K562 (cell line): Measurements from ENCODE around the gene LGI4. TPM values are rescaled to one million over a fixed set of nuclear protein-coding genes. Genes with fewer than 3 reads are reported as not detected.

Experiments
- KAT8 ChIP-seq: fragments of 450-650 bp; IDR thresholded peaks from 2 replicates; pipeline ENCODE4 v1.6.1; 2016; ENCODE audit warnings: low read depth, mild to moderate bottlenecking
- ZC3H8 ChIP-seq: fragments of 450-650 bp; IDR thresholded peaks from 2 replicates; pipeline ENCODE4 v1.6.1; 2017
- ZNF24 ChIP-seq: fragments of 450-650 bp; IDR thresholded peaks from 2 replicates; pipeline ENCODE4 v1.6.1; 2016
- ZNF830 ChIP-seq: fragments of 250-450 bp; sonication (Bioruptor Pico); IDR thresholded peaks from 2 replicates; pipeline ENCODE4 v1.5.0; 2021; ENCODE audit warnings: mild to moderate bottlenecking
- polyA plus RNA-seq, 8 experiments: library from polyadenylated mRNA; depleted of rRNA in 4 of 8; stranded (reverse) in 5 of 8; unstranded in 3 of 8; fragments of >200 nt; fragmentation: Nextera tagmentation in 2 of 8; fragmentation: Illumina TruSeq in 1 of 8; extraction: Ambion mirVana in 2 of 8; extraction: Trizol in 1 of 8; gene quantifications; 2 replicates each; pipeline versions ENCODE4 v1.2.1 to v1.2.3, GENCODE V29; 2011 to 2014; ENCODE audit warnings: inconsistent platforms in 1 of 8, missing spikeins in 1 of 8
- total RNA-seq, 7 experiments: library from RNA; depleted of rRNA in 6 of 7; stranded (reverse); fragments of >200 nt in 6 of 7; fragmentation: Illumina TruSeq in 2 of 7; extraction: Trizol in 2 of 7; gene quantifications; 2 replicates each; pipeline versions ENCODE4 v1.2.1 to v1.2.3, GENCODE V29; 2011 to 2021; ENCODE audit warnings: low replicate concordance in 1 of 7
- TF ChIP-seq, protein P1 (sequence below): sonication (generic); formaldehyde crosslinking; IDR thresholded peaks from 2 replicates; pipeline ENCODE4 v1.8.1; 2023; ENCODE audit warnings: mild to moderate bottlenecking, missing genetic modification reagents, moderate library complexity
- TF ChIP-seq, protein P2 (sequence below): fragments of 200-400 bp; formaldehyde crosslinking; IDR thresholded peaks from 2 replicates; pipeline ENCODE4 v1.6.1; 2017; ENCODE audit warnings: mild to moderate bottlenecking, low read depth, low read length, moderate library complexity
- TF ChIP-seq, protein P3 (sequence below), 2 experiments: fragments of 450-650 bp; IDR thresholded peaks; 2 replicates each; pipeline ENCODE4 v1.6.1; 2018; ENCODE audit warnings: mild to moderate bottlenecking in 2 of 2, low read depth in 1 of 2; ENCODE audit not compliant: partially characterized antibody in 2 of 2
- TF ChIP-seq, protein P4 (sequence below): sonication (generic); formaldehyde crosslinking; IDR thresholded peaks from 2 replicates; pipeline ENCODE4 v1.5.0; 2020; ENCODE audit warnings: missing genetic modification reagents
- TF ChIP-seq, protein P5 (sequence below): fragments of 250-450 bp; sonication (Bioruptor Pico); IDR thresholded peaks from 2 replicates; pipeline ENCODE4 v1.5.0; 2021; ENCODE audit warnings: mild to moderate bottlenecking, moderate library complexity
- TF ChIP-seq, protein P6 (sequence below): sonication (generic); formaldehyde crosslinking; IDR thresholded peaks from 2 replicates; pipeline ENCODE4 v1.9.0; 2022; ENCODE audit warnings: mild to moderate bottlenecking, missing genetic modification reagents

Gene LGI4
- total and polyA plus RNA-seq, 9 of the 15 experiments (the other 6 are each of a cell fraction or from before 2014, with no cell fraction given): 0.14 to 0.30 (median 0.24) TPM; not detected in 4

DNA sequence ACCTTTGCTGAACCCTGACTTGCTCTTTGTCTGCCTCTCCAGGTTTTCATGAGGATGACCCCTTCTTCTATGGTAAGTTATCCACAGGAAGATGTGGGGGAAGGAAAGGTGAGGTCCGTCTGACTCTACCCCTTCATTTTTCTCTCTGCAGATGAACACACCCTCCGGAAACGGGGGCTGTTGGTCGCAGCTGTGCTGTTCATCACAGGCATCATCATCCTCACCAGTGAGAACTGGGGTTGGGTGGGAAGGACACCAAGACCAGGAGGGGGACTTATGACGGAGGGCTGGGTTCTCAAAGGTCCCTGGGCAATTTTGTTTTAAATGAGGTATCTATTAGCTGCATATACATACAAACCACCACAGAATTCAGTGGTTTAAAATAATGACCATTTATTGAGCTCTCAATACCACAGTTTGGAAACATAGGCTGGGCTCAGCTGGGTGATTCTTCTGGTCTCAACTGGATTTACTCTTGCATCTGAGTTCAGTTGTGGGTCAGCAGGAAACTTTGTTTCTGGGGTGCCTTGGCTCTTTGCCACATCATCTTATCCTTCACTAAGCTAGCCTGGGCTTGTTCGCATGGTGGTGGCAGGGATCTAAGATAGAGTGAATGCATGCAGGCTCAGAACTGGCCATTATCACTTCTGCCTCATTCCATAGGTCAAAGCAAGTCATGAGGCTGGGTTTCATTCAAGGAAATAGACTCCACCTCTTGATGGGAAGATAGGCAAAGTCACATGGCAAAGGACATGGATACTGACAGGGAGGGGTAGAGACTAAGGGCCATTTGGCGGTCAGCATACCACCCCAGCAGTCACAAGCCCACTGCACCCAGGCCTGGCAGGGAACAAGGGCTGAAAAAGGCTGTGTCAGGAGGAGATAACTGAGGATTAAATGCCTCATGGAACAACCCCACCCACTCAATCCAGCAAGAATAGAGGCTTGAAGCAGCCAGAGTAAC is 31.5 kb upstream of the LGI4 start (continued):
- TF ChIP-seq, protein P1, sequence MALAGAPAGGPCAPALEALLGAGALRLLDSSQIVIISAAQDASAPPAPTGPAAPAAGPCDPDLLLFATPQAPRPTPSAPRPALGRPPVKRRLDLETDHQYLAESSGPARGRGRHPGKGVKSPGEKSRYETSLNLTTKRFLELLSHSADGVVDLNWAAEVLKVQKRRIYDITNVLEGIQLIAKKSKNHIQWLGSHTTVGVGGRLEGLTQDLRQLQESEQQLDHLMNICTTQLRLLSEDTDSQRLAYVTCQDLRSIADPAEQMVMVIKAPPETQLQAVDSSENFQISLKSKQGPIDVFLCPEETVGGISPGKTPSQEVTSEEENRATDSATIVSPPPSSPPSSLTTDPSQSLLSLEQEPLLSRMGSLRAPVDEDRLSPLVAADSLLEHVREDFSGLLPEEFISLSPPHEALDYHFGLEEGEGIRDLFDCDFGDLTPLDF (CRISPR knock-in tag): no peak
- TF ChIP-seq, protein P2, sequence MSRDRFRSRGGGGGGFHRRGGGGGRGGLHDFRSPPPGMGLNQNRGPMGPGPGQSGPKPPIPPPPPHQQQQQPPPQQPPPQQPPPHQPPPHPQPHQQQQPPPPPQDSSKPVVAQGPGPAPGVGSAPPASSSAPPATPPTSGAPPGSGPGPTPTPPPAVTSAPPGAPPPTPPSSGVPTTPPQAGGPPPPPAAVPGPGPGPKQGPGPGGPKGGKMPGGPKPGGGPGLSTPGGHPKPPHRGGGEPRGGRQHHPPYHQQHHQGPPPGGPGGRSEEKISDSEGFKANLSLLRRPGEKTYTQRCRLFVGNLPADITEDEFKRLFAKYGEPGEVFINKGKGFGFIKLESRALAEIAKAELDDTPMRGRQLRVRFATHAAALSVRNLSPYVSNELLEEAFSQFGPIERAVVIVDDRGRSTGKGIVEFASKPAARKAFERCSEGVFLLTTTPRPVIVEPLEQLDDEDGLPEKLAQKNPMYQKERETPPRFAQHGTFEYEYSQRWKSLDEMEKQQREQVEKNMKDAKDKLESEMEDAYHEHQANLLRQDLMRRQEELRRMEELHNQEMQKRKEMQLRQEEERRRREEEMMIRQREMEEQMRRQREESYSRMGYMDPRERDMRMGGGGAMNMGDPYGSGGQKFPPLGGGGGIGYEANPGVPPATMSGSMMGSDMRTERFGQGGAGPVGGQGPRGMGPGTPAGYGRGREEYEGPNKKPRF: no peak
- TF ChIP-seq, protein P3, sequence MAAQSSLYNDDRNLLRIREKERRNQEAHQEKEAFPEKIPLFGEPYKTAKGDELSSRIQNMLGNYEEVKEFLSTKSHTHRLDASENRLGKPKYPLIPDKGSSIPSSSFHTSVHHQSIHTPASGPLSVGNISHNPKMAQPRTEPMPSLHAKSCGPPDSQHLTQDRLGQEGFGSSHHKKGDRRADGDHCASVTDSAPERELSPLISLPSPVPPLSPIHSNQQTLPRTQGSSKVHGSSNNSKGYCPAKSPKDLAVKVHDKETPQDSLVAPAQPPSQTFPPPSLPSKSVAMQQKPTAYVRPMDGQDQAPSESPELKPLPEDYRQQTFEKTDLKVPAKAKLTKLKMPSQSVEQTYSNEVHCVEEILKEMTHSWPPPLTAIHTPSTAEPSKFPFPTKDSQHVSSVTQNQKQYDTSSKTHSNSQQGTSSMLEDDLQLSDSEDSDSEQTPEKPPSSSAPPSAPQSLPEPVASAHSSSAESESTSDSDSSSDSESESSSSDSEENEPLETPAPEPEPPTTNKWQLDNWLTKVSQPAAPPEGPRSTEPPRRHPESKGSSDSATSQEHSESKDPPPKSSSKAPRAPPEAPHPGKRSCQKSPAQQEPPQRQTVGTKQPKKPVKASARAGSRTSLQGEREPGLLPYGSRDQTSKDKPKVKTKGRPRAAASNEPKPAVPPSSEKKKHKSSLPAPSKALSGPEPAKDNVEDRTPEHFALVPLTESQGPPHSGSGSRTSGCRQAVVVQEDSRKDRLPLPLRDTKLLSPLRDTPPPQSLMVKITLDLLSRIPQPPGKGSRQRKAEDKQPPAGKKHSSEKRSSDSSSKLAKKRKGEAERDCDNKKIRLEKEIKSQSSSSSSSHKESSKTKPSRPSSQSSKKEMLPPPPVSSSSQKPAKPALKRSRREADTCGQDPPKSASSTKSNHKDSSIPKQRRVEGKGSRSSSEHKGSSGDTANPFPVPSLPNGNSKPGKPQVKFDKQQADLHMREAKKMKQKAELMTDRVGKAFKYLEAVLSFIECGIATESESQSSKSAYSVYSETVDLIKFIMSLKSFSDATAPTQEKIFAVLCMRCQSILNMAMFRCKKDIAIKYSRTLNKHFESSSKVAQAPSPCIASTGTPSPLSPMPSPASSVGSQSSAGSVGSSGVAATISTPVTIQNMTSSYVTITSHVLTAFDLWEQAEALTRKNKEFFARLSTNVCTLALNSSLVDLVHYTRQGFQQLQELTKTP (IDR thresholded peaks at IDR 0.05; ENCODE audit: low read depth in 1 of 2, partially characterized antibody in 2 of 2): no peak
- no peak for TF ChIP-seq ZNF830 (CRISPR knock-in tag)
- TF ChIP-seq ZNF24: peak; percentile 90
- no peak for TF ChIP-seq ZC3H8
- TF ChIP-seq KAT8: no peak
- TF ChIP-seq, protein P4, sequence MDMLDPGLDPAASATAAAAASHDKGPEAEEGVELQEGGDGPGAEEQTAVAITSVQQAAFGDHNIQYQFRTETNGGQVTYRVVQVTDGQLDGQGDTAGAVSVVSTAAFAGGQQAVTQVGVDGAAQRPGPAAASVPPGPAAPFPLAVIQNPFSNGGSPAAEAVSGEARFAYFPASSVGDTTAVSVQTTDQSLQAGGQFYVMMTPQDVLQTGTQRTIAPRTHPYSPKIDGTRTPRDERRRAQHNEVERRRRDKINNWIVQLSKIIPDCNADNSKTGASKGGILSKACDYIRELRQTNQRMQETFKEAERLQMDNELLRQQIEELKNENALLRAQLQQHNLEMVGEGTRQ (CRISPR knock-in tag): peak; percentile 90
- TF ChIP-seq, protein P5, sequence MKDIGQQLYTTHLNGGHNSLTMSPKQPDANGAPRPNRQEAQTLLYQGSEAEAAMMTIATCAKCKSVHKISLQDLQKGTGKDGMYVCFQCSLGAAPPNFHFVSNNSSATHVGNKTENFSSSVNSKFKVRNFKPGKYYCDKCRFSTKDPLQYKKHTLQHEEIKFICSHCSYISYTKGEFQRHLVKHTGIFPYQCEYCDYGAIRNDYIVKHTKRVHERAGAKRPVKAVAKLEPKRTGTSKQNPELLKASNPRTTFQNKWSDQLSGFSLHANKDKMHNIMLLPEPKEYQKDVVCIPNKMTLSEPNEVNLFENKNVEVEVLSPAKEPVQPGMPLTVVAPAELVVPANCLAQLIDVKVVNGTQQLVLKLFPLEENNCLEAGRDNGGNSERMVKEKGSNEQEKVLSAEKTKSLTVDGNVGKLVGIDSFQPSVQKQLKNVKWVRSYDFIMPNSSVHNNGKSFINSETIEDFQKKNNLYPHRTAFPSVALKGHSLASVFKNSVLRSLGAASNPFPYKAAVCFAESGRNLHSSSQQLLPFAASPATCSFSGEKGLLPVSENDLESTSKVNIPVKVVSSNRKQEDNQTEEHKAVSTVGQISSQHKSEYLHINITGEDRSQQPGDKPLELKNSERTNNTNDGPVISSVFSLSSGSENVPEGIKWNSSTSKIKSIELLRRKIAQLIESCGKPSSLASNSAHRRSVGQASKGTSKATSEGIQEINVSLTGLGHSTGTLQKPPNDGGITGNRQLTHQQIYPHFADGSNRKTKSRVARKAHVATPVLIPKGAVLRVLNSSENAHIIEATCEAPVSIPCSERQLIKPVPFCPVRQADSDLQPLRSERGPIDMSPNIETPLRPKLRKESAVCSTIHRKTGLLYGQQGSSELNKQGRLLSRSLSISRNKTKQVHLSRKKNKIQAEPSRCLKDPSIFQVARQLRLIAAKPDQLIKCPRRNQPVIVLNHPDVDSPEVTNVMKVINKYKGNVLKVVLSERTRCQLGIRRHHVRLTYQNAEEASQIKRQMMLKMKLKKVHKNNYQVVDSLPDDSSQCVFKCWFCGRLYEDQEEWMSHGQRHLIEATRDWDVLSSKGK (CRISPR knock-in tag): no peak
- TF ChIP-seq, protein P6, sequence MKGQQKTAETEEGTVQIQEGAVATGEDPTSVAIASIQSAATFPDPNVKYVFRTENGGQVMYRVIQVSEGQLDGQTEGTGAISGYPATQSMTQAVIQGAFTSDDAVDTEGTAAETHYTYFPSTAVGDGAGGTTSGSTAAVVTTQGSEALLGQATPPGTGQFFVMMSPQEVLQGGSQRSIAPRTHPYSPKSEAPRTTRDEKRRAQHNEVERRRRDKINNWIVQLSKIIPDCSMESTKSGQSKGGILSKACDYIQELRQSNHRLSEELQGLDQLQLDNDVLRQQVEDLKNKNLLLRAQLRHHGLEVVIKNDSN: peak; percentile 91
